GM19372 (cell line): Measurements from ENCODE around the gene UBAC2.
"Not testable (repeated sequence)": the region's sequence is repeated elsewhere in the genome, so short reads cannot be mapped to it uniquely, and the experiment has no call there.

Experiments used
- ATAC-seq: cut with Tn5 transposase; IDR thresholded peaks from one replicate; pipeline ENCODE4 v1.9.1; 2021; ENCODE audit warnings: mild to moderate bottlenecking, low read depth, moderate library complexity; ENCODE audit not compliant: unreplicated experiment

The UBAC2 gene

DNA sequence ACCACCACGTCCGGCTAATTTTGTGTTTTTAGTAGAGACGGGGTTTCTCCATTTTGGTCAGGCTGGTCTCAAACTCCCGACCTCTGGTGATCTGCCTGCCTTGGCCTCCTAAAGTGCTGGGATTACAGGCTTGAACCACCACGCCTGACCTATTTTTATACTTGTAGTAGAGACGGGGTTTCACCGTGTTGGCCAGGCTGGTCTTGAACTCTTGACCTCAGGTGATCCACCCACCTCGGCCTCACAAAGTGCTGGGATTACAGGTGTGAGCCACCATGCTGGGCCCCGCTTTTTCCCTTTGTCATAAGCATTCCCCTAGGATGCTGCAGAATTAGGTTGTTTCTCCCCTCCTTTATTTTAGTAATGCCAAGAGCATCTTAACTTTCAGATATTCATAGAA lies 10.0 kb downstream of the UBAC2 start:
- not testable (repeated sequence) for ATAC-seq

DNA sequence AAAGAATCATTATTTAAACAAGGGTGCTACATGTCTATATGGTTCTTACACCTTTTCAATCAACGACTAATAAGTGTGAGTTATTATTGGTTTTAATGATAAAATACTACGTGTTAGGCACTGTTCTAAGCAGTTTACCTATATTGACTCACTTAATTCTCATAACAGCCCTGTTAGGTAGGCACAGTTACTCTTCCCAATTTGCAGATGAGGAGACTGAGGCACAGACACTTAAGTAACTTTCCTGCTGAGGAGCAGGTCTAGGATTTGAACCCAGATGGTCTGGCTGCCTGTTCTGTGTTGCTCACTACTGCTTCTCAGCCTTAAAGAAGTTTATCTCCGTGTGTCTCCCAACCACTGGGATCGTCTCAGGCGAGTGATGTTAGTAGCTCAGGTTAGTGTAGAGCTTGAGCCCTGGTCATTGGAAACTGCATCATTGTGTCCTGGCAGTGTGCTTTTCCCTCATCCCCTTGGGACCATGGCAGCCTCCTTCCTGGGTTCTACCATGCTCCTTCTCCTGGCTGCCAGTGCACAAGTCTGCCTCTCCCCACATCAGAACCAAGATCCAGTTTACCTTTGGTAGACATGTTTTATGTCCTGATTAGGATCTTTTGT lies 10.9 kb downstream of the UBAC2 start:
- ATAC-seq = no peak

DNA sequence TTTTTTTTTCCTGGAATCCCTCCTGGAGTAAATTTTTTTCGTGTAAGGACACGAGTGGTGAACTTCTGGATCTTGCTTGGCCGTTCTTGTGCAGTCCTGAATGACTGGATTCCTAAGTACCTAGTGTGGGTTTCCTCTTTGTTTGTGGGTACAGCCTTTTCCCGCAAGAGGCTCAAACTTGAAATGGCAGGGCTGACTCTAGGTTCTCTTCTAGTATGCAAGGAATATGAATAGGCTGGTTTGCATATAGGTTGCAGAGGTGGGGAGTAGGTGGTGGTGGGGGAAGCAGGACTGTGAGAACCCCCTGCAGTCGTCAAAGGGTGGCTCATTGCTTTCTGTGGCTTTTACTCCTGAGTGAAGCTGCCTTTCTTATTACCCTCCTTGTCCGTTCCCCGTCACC lies 13.6 kb downstream of the UBAC2 start:
- ATAC-seq = no peak

DNA sequence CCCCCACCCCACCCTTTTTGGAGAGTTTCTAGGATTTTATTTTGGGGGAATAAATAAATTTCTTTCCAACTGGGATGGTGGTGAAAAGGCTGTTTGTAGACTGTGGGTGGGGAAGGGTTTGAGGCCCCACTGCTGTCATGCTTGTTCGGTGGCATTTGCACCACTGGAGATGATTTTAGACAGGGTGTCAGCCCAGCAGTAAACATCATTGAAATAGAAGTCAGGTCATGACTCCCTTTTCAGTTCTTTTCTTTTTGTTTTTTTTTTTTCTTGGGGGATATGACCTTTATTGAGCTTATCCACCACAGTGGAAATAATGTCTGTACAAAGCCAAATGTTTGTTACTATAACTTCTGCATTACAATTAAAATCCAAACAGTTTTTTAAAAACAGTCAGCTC lies 14.1 kb downstream of the UBAC2 start:
- ATAC-seq = no peak

DNA sequence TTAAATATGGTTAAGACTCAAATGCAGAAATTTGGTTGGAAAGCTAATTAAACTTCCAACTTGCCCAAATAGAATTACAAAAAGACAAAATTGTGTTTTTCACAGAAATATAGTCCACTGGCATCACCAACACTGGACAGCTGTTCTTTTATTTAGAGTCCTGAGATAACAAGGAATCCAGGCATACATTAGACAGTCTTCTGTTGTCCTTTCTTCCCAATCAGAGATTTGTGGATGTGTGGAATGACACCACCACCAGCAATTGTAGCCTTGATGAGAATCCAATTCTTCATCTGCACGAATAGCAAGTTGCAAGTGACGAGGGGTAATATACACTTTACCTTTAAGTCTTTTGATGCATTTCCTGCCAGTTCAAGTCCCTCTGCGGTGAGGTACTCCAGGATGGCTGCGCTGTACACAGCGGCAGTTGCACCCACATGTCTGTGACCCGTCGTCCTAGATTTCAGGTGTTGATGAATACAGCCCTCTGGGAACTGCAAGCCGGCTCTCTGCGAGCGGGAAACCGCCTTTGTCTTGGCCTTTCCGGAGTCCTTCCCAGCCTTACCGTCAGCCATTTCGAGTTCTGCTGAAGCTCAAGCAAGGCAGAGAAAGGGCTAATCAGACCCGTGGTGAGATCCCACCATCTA lies 14.7 kb downstream of the UBAC2 start:
- ATAC-seq = no peak

DNA sequence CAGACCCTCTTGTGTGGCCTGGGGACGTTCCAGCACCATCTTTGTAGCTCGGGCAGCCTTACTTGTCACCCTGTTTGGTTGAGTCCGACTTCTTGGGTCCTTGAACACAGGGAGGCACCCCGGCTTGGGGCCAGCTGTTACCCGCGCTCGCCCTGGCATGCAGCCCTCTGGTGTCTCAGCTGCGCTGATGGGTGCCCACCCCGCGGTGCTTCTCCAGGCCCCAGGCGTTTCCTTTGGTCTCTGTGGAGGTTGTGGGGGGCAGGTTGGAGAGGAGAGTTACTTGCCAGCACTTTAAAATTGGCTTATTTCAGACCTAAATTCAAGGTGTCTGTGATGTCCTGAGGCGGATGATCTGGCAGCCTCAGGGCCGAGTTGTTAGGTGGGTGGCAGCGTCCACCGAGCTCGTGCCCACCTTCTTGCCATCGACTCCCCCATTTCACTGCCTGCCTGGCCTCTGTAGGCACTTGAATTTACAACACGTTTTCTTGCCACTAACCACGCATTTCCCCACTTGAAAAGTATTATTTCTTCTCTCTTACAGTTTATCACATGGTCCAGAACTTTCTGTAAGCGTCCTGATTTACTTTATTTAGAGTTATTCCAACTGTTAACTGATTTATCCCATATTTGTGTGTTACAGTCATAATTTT lies 16.9 kb downstream of the UBAC2 start:
- ATAC-seq = no peak

DNA sequence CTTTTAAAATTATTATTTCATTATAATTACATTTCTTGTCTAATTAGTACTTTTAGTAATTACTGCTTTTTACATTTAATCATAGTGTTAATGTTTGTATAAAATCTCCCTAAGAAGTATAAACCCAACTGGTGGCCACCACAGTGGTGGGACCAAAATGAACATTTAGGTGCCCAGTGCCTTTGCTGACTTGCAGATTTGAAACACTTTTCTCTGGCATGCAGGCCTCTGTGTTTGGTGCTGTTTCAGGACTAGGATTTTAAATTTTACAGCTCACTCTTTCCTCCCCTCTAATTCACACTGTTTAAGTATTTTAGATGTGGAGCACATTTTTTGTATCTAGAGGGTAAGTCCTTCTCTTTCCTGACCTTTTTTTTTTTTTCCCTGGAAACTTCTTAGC lies 17.5 kb downstream of the UBAC2 start:
- ATAC-seq = no peak

DNA sequence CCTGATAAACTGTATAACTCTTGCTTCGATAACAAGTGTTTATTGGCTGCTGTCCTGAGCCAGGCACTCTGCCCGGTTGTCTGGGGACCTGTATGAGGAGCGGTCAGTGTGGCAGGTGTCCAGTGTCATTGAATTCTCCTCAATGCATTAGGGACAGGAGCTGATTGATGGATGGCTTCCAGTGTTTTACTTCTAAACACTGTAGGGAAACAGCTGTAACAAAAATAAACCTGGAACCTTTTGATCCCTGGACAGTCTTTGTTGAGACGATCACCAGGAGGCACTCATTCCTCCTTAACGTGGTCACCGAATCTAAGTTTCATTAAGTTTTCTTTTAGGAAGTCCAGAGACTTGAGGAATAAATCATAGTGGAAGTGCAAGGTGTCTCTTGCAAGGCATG lies 17.9 kb downstream of the UBAC2 start:
- ATAC-seq = no peak

DNA sequence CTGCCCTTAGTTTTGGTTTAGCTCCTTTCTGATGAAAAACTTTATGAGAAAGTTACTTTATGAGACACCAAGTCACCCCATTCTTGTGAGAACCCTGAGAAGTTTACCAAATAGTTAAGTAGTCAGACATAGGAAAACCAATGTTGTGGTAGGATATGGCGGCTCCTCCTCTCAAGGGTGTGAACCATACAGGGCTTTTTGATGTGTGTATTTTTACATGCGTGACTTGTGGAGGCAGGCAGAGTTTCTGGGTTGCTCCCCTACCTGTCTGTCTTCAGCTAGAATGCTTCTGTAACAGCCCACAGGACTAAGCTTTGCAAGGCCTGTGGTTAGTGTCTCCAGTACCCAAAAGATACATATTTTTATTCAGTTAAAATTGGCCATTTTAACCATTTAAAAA lies 18.3 kb downstream of the UBAC2 start:
- peak; percentile 63 for ATAC-seq

DNA sequence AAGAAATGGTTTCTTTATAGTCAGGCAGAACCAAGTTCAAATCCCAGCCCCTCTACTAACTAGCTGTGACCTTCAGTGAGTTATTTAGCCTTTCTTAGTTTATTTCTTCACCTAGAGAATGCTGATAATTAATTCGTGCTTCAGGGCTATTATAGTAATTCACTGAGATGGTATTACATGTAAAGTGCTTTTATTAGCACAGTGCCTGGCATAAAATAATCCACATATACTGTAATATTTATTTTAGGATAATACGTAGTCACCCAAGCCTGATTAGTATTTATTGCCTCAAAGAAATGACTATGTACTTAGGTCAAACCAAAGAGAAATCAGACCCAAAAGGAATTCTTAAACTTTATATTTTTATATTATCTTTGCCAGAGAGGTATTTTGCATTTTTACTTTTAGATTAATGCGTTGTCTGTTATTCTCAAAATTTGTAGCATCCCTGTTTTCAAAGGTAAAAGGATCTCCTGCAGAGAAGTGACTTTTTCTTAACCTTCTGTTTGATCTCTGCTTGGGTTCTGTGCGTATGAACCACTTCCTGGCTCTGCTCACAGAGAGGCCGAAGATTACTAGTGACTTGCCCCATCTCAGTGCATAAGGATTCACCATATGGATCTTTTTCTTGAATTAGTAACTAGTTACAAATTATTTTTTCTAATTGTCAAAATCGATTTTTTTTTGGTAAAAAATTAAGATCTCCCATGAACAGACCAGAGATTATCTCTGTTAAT lies 19.7 kb downstream of the UBAC2 start:
- ATAC-seq = no peak

DNA sequence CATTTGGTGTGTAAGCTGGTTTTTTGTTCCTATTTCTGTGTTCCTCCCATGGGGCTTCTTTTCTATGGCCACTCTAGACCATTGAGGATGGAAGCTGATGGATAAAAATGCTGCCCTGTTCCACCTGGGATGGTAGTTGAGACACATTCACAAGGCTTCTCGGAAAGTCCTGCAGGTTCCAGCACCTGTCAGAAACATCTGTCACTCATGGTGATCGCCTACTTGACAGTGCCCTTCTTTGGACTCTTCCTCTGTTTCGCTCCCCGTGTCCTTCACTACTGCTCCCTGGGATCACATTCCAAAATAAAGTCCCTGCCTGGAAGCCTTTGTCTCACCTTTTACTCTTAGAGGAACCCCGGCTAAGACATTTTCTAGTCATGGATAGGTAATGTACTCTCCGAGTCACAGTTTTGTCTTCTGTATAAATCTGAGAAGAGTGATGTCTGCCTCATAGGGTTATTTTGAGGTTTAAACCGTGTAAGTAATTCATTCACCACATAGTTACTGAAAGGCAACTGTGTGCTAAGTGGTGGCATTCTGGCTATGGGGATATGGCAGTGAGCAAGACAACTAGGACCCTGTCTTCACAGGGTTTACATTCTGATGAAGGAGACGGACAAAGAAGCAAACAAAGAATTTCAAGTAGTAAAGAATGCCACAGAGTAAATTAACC lies 21.0 kb downstream of the UBAC2 start:
- no peak for ATAC-seq

DNA sequence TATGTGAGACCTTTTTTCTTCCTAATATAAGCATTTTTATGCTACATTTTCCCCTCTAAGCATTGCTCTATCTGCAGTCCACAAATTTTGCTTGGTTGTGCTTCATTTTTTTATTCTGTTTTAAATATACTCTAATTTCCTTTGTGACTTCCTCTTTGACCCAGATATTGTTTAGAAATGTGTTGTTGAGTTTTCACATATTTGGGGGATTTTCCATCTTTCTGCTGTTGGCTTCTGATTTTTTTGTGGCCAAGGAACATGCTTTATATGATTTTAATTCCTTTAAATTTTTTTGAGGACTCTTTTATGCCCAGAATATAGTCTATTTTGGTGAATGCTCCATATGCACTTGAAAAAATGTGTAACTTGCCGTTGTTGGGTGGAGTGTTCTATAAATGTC lies 22.9 kb downstream of the UBAC2 start:
- ATAC-seq = no peak

DNA sequence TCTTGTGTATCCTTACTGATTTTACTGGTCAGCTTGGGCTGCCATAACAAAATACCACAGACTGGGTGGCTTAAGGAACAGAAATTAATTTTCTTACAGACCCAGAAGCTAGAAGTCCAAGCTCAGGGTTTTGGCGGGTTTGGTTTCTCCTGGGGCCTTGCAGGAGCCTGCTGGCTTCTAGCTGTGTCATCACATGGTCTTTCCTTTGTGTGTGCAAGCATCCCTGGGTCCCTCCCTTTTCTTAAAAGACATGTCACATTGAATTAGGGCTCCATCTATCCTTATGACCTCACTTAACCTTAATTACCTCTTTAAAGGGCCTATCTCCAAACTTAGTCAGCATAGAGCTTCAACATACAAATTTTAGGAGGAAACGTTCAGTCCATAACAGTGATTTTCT lies 23.4 kb downstream of the UBAC2 start:
- ATAC-seq = no peak

DNA sequence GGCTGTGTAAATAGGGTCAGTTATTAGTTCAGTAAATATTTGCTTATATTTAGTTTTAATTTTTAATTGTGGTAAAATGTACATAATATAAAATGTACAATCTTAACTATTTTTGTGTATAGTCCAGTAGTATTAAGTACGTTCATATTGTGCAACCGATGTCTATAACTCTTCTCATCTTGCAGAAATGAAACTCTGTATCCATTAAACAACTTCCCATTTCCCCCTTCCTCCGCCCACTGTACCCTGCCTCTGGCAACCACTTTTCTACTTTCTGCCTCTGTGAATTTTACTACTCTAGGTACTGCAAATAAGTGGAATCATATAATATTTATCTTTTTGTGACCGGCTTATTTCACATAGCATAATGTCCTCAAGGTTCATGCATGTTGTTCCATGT lies 24.4 kb downstream of the UBAC2 start:
- ATAC-seq = no peak

DNA sequence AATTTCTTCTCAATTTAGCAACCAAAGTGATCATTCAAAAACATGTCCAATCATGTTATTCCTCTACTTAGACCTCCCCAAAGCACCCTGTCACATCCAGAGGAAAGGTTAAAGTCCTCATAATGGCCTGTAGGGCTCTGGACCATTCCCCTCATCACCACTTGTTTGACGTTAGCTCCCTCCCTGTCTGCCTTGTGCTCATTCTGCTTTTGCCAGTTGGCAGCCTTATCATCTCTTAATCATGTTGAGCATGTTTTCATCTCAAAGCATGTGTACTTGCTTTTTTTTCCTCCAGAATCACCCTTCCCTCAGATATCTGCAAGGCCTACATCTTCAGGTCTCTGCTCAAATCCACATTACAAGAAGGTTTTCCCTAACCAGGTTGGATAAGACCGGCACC lies 25.9 kb downstream of the UBAC2 start:
- no peak for ATAC-seq

DNA sequence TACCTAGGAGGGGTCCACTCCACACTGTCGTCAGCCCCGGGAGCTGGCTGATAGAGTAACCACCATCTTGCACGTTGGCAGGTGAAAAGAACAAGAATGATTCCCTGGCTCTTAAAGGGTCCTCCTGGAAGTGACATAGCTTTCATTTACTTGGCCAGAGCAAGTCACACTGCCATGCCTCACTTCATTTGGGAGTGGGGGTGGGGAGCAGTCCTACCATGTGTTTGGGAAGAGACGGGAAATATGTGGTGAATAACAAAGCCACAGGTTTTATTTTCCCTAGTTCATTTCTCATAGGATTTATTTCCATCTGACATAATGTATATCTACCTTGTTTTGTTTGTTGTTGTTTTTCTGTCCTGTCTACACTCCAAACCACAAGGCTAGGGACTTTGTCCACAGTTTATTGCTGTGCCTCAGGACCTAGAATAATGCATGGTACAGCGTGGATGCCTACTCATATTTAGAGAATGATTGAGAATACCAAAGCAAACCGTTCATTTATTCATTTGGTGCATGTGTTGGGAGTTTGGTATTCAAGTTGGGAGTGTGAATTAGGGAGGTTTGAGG lies 26.8 kb downstream of the UBAC2 start:
- ATAC-seq = no peak

DNA sequence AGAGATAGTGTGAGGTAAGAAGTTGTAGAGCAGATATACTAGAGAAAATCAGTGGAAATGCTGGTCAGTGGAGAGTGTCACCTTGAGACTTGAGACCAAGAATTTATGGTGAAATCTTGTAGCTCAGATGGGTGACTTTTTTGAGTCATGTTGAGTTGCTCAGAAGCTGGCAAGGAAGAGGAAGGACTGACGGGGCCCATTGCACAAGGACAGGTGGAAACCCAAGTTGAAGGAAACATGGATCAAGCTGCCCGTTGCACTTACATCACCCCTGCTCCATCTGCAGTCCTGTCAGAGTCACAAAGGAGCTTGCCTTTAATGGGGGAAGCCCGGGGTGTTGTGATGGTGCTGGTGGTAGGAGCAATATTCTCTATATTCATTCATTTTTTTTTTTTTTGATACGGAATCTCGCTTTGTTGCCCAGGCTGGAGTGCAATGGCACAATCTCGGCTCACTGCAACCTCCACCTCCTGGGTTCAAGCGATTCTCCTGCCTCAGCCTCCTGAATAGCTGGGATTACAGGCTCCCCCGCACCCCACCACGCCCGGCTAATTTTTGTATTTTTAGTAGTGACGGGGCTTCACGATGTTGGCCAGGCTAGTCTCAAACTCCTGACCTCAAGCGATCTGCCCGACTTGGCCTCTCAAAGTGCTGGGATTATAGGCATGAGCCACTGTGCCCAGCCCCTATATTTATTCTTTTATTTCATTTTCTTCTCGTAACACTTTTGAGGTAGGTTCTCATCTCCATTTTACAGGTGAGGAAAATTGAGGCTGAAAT lies 27.4 kb downstream of the UBAC2 start:
- ATAC-seq = no peak

DNA sequence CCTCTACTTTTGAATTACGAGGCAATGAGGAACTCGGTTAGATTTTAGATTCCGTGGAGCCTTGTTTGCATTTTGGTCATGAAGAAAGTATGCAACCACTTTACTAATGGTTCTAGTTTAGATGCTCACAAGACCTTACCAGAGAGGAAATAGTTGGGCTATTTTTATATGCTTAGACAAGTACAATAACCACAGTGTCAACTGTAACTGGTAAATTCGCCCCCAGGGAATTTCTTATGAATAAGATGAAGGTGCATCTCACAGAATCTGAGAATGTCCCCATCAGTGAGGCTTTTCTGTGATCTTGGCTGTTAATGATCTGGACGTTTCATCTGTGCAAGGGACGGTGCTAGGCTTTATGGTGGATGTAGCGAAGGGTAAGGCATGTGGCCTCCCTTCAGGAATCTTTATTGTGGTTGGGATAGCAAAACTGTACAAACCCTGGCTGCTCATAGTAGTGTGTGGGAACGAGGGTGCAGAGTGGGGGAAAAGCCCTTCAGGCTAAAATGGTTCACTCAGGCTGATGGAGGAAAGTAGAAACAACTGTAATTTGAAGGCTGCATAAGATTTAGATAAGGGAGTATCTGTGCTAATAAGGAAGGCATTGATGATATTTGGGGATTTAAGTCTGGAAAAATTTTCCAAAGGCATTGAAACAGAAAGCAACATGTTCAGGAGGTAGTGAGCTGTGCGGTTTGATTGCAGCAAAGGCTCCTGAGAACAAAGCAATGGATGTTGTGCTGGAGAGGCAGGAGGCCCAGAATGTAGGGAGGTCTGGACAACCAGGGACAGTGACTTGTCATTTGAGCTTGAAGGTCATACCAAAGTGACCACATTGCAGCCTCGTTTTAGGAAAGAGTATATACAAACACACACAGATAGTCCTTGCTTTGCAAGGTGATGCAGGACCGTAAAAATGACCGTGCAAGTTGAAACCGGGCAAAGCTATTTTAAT lies 28.4 kb downstream of the UBAC2 start:
- peak; percentile 87 for ATAC-seq

DNA sequence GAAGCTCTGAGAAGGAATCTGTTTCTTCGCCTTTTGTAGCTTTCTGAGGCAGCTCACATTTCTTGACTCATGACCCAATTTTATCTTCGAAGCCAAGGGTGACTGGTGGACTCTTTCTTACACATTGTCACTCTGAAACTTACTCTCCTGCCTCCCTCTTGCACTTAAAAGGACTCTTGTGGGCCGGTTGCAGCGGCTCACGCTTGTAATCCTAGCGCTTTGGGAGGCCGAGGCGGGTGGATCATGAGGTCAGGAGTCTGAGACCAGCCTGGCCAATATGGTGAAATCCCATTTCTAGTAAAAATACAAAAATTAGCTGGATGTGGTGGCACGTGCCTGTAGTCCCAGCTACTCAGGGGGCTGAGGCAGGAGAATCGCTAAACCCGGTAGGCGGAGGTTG lies 29.9 kb downstream of the UBAC2 start:
- not testable (repeated sequence) for ATAC-seq
